ENCODE results near the gene ENAH.

- TF ChIP-seq SUZ12 (IDR thresholded peaks at IDR 0.05; ENCODE audit: extremely low read depth, insufficient read depth, insufficient read length) (no peak), YY1 (IDR thresholded peaks at IDR 0.05; ENCODE audit: insufficient read depth, insufficient read length) (no peak)
These were observed 205.3 kb downstream of the ENAH start for GRCh38 chr1:225447650-225448089.
